Thymus (tissue), 11 donors: ENCODE measurements around the gene SYNE1. TPM values are rescaled to one million over a fixed set of nuclear protein-coding genes. Genes with fewer than 3 reads are reported as not detected.

ENCODE experiments used
- DNase-seq, 9 donors: peaks; one replicate each; pipeline ENCODE4 v3.0.0-alpha.2; 2013; ENCODE audit warnings: low spot score in 9 of 9, low read depth in 6 of 9, missing footprints in 1 of 9
- H3K27ac ChIP-seq, 2 donors: one replicate each; pipeline ENCODE4 v1.5.1; 2013; ENCODE audit warnings: control low read depth in 1 of 2, low read depth in 1 of 2, low read length in 1 of 2, mild to moderate bottlenecking in 1 of 2, moderate library complexity in 1 of 2
- H3K27me3 ChIP-seq, 2 donors: one replicate each; pipeline ENCODE4 v1.5.1; 2013; ENCODE audit warnings: low read length in 1 of 2; ENCODE audit not compliant: control insufficient read depth in 2 of 2, insufficient read depth in 1 of 2
- H3K36me3 ChIP-seq, 2 donors: one replicate each; pipeline ENCODE4 v1.5.1; 2013; ENCODE audit warnings: low read length in 1 of 2, mild to moderate bottlenecking in 1 of 2, moderate library complexity in 1 of 2; ENCODE audit not compliant: control insufficient read depth in 2 of 2, insufficient read depth in 2 of 2
- H3K4me1 ChIP-seq, 2 donors: one replicate each; pipeline ENCODE4 v1.5.1; 2013; ENCODE audit warnings: low read length in 2 of 2; ENCODE audit not compliant: control insufficient read depth in 2 of 2, insufficient read depth in 2 of 2
- H3K4me3 ChIP-seq, 2 donors: one replicate each; pipeline ENCODE4 v1.5.1; 2013; ENCODE audit warnings: low read length in 2 of 2, control low read depth in 1 of 2, mild to moderate bottlenecking in 1 of 2
- H3K9me3 ChIP-seq, 2 donors: one replicate each; pipeline ENCODE4 v1.5.1; 2013; ENCODE audit warnings: low read length in 1 of 2, mild to moderate bottlenecking in 1 of 2; ENCODE audit not compliant: control insufficient read depth in 2 of 2, insufficient read depth in 1 of 2
- WGBS: extraction: QIAGEN DNeasy Blood & Tissue Kit; methylation state at CpG from one replicate; pipeline ENCODE4 v1.1.7; 2013; 5-methylcytosine and 5-hydroxymethylcytosine counted together
- polyA plus RNA-seq: library from polyadenylated mRNA; stranded (reverse); fragments of 200-250 nt; gene quantifications from one replicate; pipeline ENCODE4 v1.2.3, GENCODE V29; 2013
- total RNA-seq: library from RNA; stranded (reverse); fragments of 120-200 nt; gene quantifications from one replicate; pipeline ENCODE4 v1.2.4, GENCODE V29; 2013
- donor health status: healthy.

The SYNE1 gene
- total and polyA plus RNA-seq, 2 donors: 49.6 to 55.1 TPM

DNA sequence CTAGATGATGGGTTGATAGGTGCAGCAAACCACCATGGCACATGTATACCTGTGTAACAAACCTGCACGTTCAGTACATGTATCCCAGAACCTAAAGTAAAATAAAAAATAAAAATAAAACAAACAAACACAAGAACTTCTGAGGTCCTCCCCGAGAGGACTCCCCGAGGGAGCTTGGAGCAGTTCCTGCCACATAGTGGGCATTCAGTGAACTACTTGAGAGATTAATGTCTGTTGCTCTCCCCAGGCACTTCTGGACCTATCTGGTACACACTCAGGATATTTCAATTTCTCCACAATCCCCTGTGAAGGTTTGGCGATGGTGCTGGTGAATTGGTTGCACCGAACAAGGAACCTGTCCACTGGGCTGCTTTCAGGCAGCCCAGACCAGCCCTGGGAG lies 518.5 kb downstream of the SYNE1 start:
- WGBS: 94% methylated on average over 5 of the region's 5 CpGs

DNA sequence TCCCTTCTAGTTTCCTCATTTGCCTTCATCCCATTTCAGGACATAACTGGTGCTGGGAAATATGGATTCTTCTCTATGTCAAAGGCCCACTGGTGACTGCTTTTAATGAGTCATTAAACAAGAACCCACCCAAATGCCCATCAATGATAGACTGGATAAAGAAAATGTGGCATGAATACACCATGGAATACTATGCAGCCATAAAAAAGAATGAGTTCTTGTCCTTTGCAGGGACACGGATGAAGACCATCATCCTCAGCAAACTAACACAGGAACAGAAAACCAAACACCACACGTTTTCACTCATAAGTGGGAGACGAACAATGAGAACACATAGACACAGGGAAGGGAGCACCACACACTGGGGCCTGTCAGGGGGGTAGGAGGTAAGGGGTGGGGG lies 518.9 kb downstream of the SYNE1 start:
- no peak overlapping the region for H3K27ac ChIP-seq
- no peak overlapping the region for H3K4me3 ChIP-seq
- DNase-seq: no peak
- H3K9me3 ChIP-seq: no peaks in the 10 kb centered on the region
- no peaks in the 10 kb centered on the region for H3K27me3 ChIP-seq
- no peaks in the 10 kb centered on the region for H3K4me1 ChIP-seq
- WGBS: 96% methylated on average over 3 of the region's 3 CpGs
- H3K36me3 ChIP-seq: peaks cover 14 to 34% of the 10 kb centered on the region in 2 donors

More for the DNA sequence above, 518.5 kb downstream of the SYNE1 start:
- Histone ChIP-seq H3K27me3 (no peaks in the 10 kb centered on the region), H3K4me3 (no peak overlapping the region), H3K9me3 (no peaks in the 10 kb centered on the region), H3K36me3 (peaks cover 14 to 36% of the 10 kb centered on the region in 2 donors), H3K4me1 (no peaks in the 10 kb centered on the region), H3K27ac (no peak overlapping the region)
- no peak for DNase-seq

DNA sequence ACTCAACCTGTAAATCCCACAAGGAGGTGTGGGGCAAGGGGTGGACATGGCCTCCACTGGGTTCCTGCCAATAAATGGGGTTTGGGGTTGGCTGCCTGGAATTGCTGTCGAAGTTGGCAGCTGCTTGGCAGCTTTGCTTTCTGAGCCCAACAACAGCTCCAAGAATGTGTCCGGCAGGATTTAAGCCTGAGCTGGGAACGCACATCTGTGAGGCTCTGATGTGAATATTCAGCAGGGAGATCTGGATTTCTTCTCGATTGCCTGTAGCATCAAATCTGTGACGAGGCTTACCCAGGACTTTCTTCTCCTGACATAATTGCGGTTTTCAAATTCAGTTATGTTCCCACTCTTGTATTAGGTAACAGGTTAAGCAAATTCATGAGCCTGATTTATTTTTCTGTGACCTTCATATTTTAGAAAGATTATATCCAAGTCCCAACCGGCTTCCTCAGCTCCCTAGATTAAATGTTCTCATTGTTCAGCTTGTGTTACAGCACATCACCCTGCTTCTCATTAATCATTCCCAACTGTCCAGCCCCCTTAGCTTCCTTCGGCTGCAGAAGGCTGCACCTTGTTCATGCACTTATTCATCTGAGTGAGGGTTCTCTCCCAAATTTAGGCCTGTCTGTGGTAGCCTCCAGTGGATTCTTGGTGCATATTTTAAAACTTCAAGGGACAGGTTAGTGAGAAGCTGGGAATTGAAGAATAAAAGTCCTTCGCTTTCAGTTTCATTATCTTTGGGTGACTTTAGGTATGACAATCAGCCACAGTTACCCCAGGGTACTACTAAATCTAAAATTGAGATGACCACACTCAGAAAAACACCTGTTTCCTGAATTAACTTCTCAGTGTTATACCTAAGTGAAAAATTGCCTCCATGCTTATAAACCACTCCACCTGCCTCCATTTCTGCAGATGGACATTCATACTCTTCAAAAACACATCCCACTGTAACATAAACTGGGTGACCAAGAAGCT lies 519.7 kb downstream of the SYNE1 start:
- Histone ChIP-seq H3K27me3 (no peaks in the 10 kb centered on the region), H3K9me3 (no peaks in the 10 kb centered on the region), H3K4me1 (no peaks in the 10 kb centered on the region), H3K4me3 (no peak overlapping the region), H3K27ac (no peak overlapping the region), H3K36me3 (peaks cover 12 to 28% of the 10 kb centered on the region in 2 donors)
- no peak for DNase-seq
- 88% methylated on average over 9 of the region's 9 CpGs for WGBS

DNA sequence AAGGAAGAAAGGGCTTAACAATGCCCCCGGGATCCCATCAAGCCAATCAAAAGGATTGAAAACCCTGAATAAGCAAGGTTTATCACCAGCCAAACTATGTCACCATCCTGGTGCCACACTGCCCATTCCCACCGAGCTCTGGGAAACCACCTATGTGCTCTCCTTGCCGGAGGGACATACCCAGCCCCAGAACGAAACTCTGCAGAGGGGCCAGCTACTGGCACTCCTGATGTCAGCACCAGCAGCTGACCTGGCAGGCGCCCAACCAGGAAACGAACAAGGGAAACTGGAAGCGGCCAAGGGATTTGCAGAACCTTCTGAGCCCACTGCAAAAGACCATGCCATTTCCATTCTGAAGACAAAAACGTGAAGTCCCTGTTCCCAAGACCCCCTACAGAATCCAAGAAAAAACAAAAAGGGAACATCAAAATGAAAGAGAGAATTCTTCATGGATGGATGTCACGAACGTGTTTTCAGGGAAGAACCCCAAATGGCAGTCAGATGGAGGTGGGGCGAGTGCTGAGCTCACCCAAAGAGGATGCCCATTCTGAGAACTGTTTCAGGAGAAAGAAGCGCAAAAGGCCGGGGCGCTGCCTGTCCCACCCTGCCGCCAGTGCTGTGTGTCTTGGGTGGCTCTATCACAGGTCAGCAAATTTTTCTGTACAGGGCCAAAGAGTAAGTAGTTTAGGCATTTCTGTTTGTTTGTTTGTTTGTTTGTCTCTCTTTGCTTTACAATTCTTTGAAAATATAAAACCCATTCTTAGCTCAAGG lies 524.5 kb downstream of the SYNE1 start:
- no peak overlapping the region for H3K4me3 ChIP-seq
- H3K36me3 ChIP-seq: no peaks in the 10 kb centered on the region
- no peaks in the 10 kb centered on the region for H3K27me3 ChIP-seq
- 94% methylated on average over 15 of the region's 15 CpGs for WGBS
- no peak overlapping the region for H3K27ac ChIP-seq
- peaks cover 0 to 12% of the 10 kb centered on the region in 2 donors for H3K4me1 ChIP-seq
- DNase-seq: no peak
- no peaks in the 10 kb centered on the region for H3K9me3 ChIP-seq

DNA sequence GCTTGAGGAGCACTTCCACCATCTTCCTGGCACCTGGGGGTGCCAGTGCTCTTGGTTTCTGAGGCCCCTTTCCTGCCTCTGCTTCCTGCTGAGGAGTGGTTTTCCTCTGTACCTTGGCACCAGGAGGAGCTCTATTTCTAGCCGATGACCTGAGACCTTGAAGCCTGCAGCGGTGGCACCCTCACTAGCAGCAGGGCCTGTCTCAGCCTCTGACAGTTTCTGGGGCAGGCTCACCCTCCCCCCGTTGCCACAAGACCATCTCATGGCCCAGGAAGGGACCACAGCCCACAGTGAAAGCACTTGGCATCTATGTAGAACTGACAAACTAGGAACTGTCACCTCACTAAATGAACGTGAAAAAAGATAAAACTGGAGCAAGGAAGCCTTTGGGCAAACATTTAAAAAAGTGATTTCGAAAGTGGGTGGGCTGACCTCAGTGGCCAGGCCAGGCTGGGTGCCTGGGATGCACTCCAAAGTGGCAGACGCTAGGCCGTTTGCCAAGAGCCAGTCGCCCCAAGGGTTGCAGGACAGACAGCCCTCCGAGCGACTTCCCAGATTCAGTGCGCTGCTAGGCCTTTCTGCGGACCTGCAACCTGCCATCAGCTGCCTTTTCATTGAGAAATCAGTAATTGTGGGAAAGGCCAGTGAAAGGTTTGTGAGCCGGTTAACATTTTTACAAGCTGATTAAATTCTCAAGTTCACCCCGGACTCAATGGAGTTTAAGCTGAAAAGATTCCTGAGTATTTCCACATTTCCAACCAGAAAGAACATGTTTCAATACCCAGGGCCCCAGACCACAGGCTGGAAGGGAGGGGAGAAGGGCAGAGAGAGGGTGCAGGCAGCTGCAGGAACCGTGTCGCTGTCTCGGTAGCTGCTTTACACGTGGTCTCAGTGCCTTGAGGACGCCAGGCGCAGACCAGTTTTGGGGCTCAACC lies 526.0 kb downstream of the SYNE1 start:
- peak in 1 of 9 donors; percentile 17 for DNase-seq

DNA sequence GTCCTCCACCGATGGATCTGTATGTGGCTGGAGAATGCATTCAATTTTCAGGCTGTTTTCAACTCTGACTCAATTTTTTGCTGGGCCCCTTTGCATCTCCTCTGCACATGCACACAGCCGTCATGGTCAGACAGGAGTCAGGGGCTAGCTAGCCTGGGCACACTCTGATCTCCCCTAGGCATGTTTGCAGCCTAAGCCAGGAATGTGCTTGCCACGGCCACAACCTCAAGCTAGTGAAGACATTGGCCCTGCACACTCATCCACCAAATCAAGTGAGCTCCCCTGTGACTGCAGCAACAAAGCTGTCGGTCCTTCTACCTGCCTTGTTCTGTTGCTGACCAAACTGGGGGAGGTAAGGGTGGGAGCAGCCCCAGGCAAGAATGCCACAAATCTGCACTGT lies 529.2 kb downstream of the SYNE1 start:
- Histone ChIP-seq H3K36me3 (no peaks in the 10 kb centered on the region), H3K4me1 (peaks cover 0 to 12% of the 10 kb centered on the region in 2 donors), H3K9me3 (no peaks in the 10 kb centered on the region), H3K4me3 (no peak overlapping the region), H3K27ac (no peak overlapping the region), H3K27me3 (no peaks in the 10 kb centered on the region)
- no peak for DNase-seq
- WGBS: 97% methylated on average over 4 of the region's 4 CpGs

More for the DNA sequence above, 526.0 kb downstream of the SYNE1 start:
- Histone ChIP-seq H3K27me3 (no peaks in the 10 kb centered on the region), H3K4me3 (no peak overlapping the region), H3K36me3 (no peaks in the 10 kb centered on the region), H3K27ac (no peak overlapping the region), H3K4me1 (peaks cover 0 to 12% of the 10 kb centered on the region in 2 donors), H3K9me3 (no peaks in the 10 kb centered on the region)
- WGBS: 56% methylated on average over 20 of the region's 20 CpGs

DNA sequence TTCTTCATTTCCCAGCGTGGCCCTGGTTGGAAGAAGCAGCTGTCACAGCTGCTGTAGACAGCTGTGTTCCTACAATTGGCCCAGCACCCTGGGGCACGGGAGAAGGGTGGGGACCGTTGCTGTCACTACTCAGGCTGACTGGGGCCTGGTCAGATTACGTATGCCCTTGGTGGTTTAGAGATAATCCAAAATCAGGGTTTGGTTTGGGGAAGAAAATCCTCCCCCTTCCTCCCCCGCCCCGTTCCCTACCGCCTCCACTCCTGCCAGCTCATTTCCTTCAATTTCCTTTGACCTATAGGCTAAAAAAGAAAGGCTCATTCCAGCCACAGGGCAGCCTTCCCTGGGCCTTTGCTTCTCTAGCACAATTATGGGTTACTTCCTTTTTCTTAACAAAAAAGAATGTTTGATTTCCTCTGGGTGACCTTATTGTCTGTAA lies 537.0 kb downstream of the SYNE1 start:
- DNase-seq: no peak
- Histone ChIP-seq H3K27ac (no peak overlapping the region), H3K9me3 (no peaks in the 10 kb centered on the region), H3K4me1 (no peaks in the 10 kb centered on the region), H3K27me3 (no peaks in the 10 kb centered on the region), H3K36me3 (no peaks in the 10 kb centered on the region), H3K4me3 (no peak overlapping the region)
- 78% methylated on average over 7 of the region's 7 CpGs for WGBS

DNA sequence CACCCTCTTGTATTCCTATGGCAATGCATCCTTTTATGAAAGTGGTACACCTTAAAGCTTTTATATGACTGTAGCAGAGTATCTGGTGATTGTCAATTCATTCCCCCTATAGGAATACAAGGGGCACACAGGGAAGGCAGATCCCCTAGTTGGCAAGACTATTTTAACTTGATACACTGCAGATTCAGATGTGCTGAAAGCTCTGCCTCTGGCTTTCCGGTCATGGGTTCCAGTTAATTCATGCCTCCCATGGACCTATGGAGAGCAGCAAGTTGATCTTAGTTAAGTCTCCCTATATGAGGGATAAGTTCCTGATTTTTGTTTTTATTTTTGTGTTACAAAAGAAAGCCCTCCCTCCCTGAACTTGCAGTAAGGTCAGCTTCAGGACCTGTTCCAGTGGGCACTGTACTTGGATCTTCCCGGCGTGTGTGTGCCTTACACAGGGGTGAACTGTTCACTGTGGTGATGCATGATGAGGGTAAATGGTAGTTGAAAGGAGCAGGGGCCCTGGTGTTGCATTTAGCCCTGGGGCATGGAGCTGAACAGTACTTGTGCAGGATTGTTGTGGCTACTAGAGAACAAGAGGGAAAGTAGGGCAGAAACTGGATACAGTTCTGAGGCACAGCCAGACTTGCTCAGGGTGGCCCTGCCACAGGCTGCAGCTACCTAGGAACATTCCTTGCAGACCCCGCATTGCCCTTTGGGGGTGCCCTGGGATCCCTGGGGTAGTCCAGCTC lies 537.5 kb downstream of the SYNE1 start:
- WGBS: 97% methylated on average over 4 of the region's 4 CpGs
- Histone ChIP-seq H3K9me3 (no peaks in the 10 kb centered on the region), H3K4me3 (no peak overlapping the region), H3K4me1 (no peaks in the 10 kb centered on the region), H3K27ac (no peak overlapping the region), H3K27me3 (no peaks in the 10 kb centered on the region), H3K36me3 (no peaks in the 10 kb centered on the region)
- DNase-seq: no peak
